COLO668 (cell line): ENCODE results near the gene NCKAP5L.

Source experiments
- DNase-seq: peaks from one replicate; lab custom pipeline; 2025; ENCODE audit not compliant: unreplicated experiment; lab: John Stamatoyannopoulos, UW

NCKAP5L gene

DNA sequence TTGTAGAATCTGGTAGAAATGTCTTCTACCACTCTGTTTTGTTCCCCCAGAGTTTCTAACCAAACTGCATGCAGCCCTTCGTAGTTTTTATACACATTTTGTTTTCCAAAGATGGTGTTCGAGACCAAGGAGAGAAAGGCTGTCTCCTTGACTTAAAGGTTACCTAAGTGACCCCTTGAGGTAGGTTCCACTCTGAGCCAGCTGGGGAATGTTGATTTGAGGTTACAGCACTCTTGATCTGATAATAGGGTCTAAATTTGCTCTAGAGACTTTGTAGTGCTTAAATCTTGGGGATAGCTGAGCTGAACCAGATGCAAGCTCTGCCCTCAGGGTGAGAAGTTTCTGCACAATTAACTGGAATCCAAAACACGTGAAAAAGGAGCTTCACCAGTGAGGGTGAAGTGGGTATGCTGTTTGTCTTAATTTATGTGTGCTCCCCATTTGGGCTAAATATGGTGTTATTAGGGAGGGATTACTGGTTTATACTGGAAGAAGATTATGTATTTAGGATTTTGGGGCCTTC, 83.8 kb downstream of the NCKAP5L start:
- DNase-seq = no peak

GRCh38 chr12:49741882-49742620, 86.2 kb downstream of the NCKAP5L start:
- peak; percentile 71 for DNase-seq
